Measurements from ENCODE around the gene ANKRD28. TPM values are rescaled to one million over a fixed set of nuclear protein-coding genes. Genes with fewer than 3 reads are reported as not detected.
"Not testable (repeated sequence)": the region's sequence is repeated elsewhere in the genome, so short reads cannot be mapped to it uniquely, and the experiment has no call there.

ANKRD28 gene
- 10 to 100 TPM; 30.8 to 37.2 (median 32.2) TPM for total RNA-seq

GRCh38 chr3:15797642-15798303 lies at the start of gene ANKRD28:
Gene ANKRD28, minus strand, starts transcription at chr3:15797979. Its CDS starts 1,458 bp downstream, at chr3:15796521.
- H3K4me1 Mint-ChIP-seq (ENCODE audit: low read depth) = peaks cover 78% of the 10 kb centered on the region
- no peaks in the 10 kb centered on the region for H3K27me3 Mint-ChIP-seq (ENCODE audit: low read depth)
- ATAC-seq (peak; percentile 73 to 74), DNase-seq (no peak)
- H3K4me3 Mint-ChIP-seq = peak within 1 kb of the TSS; percentile 76
- H3K9me3 Mint-ChIP-seq = peaks cover 2% of the 10 kb centered on the region
- H3K36me3 Mint-ChIP-seq (ENCODE audit: insufficient read depth) = peaks cover 8% of the 10 kb centered on the region

- ATAC-seq = no peak
- peaks cover 21% of the 10 kb centered on the region for H3K36me3 Mint-ChIP-seq (ENCODE audit: insufficient read depth)
- peaks cover 40% of the 10 kb centered on the region for H3K4me1 Mint-ChIP-seq (ENCODE audit: low read depth)
Observed at GRCh38 chr3:15847239-15847638, 49.5 kb upstream of the ANKRD28 start.

GRCh38 chr3:15846606-15847005 lies 48.8 kb upstream of the ANKRD28 start:
- Mint-ChIP-seq H3K9me3 (peaks cover 5% of the 10 kb centered on the region), H3K4me1 (ENCODE audit: low read depth) (peaks cover 40% of the 10 kb centered on the region), H3K36me3 (ENCODE audit: insufficient read depth) (peaks cover 19% of the 10 kb centered on the region), H3K4me3 (no peak overlapping the region), H3K27me3 (ENCODE audit: low read depth) (no peaks in the 10 kb centered on the region)
- DNase-seq = no peak
- no peak for ATAC-seq

More at GRCh38 chr3:15847239-15847638, 49.5 kb upstream of the ANKRD28 start:
- DNase-seq = no peak
- no peak overlapping the region for H3K4me3 Mint-ChIP-seq
- peaks cover 4% of the 10 kb centered on the region for H3K9me3 Mint-ChIP-seq
- H3K27me3 Mint-ChIP-seq (ENCODE audit: low read depth) = no peaks in the 10 kb centered on the region

GRCh38 chr3:15845475-15845874 lies 47.7 kb upstream of the ANKRD28 start:
- DNase-seq (no peak), ATAC-seq (peak; percentile 90)
- Mint-ChIP-seq H3K36me3 (ENCODE audit: insufficient read depth) (peaks cover 26% of the 10 kb centered on the region), H3K4me1 (ENCODE audit: low read depth) (peaks cover 41% of the 10 kb centered on the region), H3K9me3 (peaks cover 13% of the 10 kb centered on the region), H3K27me3 (ENCODE audit: low read depth) (no peaks in the 10 kb centered on the region), H3K4me3 (no peak overlapping the region)

- Mint-ChIP-seq H3K4me1 (ENCODE audit: low read depth) (peaks cover 42% of the 10 kb centered on the region), H3K4me3 (no peak overlapping the region), H3K27me3 (ENCODE audit: low read depth) (no peaks in the 10 kb centered on the region), H3K36me3 (ENCODE audit: insufficient read depth) (peaks cover 30% of the 10 kb centered on the region), H3K9me3 (peaks cover 19% of the 10 kb centered on the region)
- peak; percentile 33 to 39 for ATAC-seq
- no peak for DNase-seq
Observed at GRCh38 chr3:15844889-15845288, 47.1 kb upstream of the ANKRD28 start.

- H3K27me3 Mint-ChIP-seq (ENCODE audit: low read depth); H3K4me3 Mint-ChIP-seq; ATAC-seq; DNase-seq: not testable (repeated sequence)
- Mint-ChIP-seq H3K4me1 (ENCODE audit: low read depth) (peaks cover 34% of the 10 kb centered on the region), H3K9me3 (peaks cover 35% of the 10 kb centered on the region), H3K36me3 (ENCODE audit: insufficient read depth) (peaks cover 39% of the 10 kb centered on the region)
Observed at GRCh38 chr3:15841091-15841973, 43.6 kb upstream of the ANKRD28 start.

GRCh38 chr3:15839568-15839967 lies 41.8 kb upstream of the ANKRD28 start:
- Mint-ChIP-seq H3K4me3 (no peak overlapping the region), H3K36me3 (ENCODE audit: insufficient read depth) (peaks cover 32% of the 10 kb centered on the region), H3K9me3 (peaks cover 35% of the 10 kb centered on the region), H3K4me1 (ENCODE audit: low read depth) (peaks cover 18% of the 10 kb centered on the region), H3K27me3 (ENCODE audit: low read depth) (no peaks in the 10 kb centered on the region)
- DNase-seq = no peak
- ATAC-seq = no peak

- Mint-ChIP-seq H3K27me3 (ENCODE audit: low read depth) (no peaks in the 10 kb centered on the region), H3K4me1 (ENCODE audit: low read depth) (peaks cover 14% of the 10 kb centered on the region), H3K4me3 (no peak overlapping the region), H3K9me3 (no peaks in the 10 kb centered on the region), H3K36me3 (ENCODE audit: insufficient read depth) (peaks cover 1% of the 10 kb centered on the region)
- ATAC-seq (no peak), DNase-seq (no peak)
Observed at GRCh38 chr3:15831927-15832326, 34.1 kb upstream of the ANKRD28 start.

- H3K27me3 Mint-ChIP-seq (ENCODE audit: low read depth) = no peaks in the 10 kb centered on the region
- DNase-seq (no peak), ATAC-seq (no peak)
- H3K4me1 Mint-ChIP-seq (ENCODE audit: low read depth) = peaks cover 40% of the 10 kb centered on the region
- H3K9me3 Mint-ChIP-seq = no peaks in the 10 kb centered on the region
- H3K36me3 Mint-ChIP-seq (ENCODE audit: insufficient read depth) = peaks cover 2% of the 10 kb centered on the region
- H3K4me3 Mint-ChIP-seq = no peak overlapping the region
Observed at GRCh38 chr3:15825016-15825415, 27.2 kb upstream of the ANKRD28 start.

- no peak overlapping the region for H3K4me3 Mint-ChIP-seq
- H3K27me3 Mint-ChIP-seq (ENCODE audit: low read depth) = no peaks in the 10 kb centered on the region
- DNase-seq (no peak), ATAC-seq (no peak)
- no peaks in the 10 kb centered on the region for H3K9me3 Mint-ChIP-seq
- H3K4me1 Mint-ChIP-seq (ENCODE audit: low read depth) = peaks cover 50% of the 10 kb centered on the region
- peaks cover 2% of the 10 kb centered on the region for H3K36me3 Mint-ChIP-seq (ENCODE audit: insufficient read depth)
Observed at GRCh38 chr3:15823092-15823491, 25.3 kb upstream of the ANKRD28 start.

- Mint-ChIP-seq H3K36me3 (ENCODE audit: insufficient read depth) (peaks cover 2% of the 10 kb centered on the region), H3K27me3 (ENCODE audit: low read depth) (no peaks in the 10 kb centered on the region), H3K9me3 (no peaks in the 10 kb centered on the region), H3K4me3 (no peak overlapping the region), H3K4me1 (ENCODE audit: low read depth) (peaks cover 52% of the 10 kb centered on the region)
- DNase-seq = no peak
- ATAC-seq = no peak
Observed at GRCh38 chr3:15822281-15822680, 24.5 kb upstream of the ANKRD28 start.

GRCh38 chr3:15820911-15821310 lies 23.1 kb upstream of the ANKRD28 start:
- ATAC-seq (no peak), DNase-seq (no peak)
- Mint-ChIP-seq H3K36me3 (ENCODE audit: insufficient read depth) (peaks cover 2% of the 10 kb centered on the region), H3K27me3 (ENCODE audit: low read depth) (no peaks in the 10 kb centered on the region), H3K4me3 (no peak overlapping the region), H3K9me3 (no peaks in the 10 kb centered on the region), H3K4me1 (ENCODE audit: low read depth) (peaks cover 54% of the 10 kb centered on the region)

- ATAC-seq = no peak
- Mint-ChIP-seq H3K27me3 (ENCODE audit: low read depth) (no peaks in the 10 kb centered on the region), H3K36me3 (ENCODE audit: insufficient read depth) (peaks cover 2% of the 10 kb centered on the region), H3K4me1 (ENCODE audit: low read depth) (peaks cover 54% of the 10 kb centered on the region), H3K9me3 (no peaks in the 10 kb centered on the region), H3K4me3 (no peak overlapping the region)
- DNase-seq = no peak
Observed at GRCh38 chr3:15819576-15819975, 21.8 kb upstream of the ANKRD28 start.

GRCh38 chr3:15819043-15819442 lies 21.3 kb upstream of the ANKRD28 start:
- Mint-ChIP-seq H3K9me3 (no peaks in the 10 kb centered on the region), H3K36me3 (ENCODE audit: insufficient read depth) (peaks cover 2% of the 10 kb centered on the region), H3K4me3 (no peak overlapping the region), H3K27me3 (ENCODE audit: low read depth) (no peaks in the 10 kb centered on the region), H3K4me1 (ENCODE audit: low read depth) (peaks cover 52% of the 10 kb centered on the region)
- ATAC-seq (no peak), DNase-seq (no peak)

- H3K9me3 Mint-ChIP-seq = no peaks in the 10 kb centered on the region
- no peaks in the 10 kb centered on the region for H3K27me3 Mint-ChIP-seq (ENCODE audit: low read depth)
- ATAC-seq = peak in 1 of 2 donors; percentile 46
- peaks cover 37% of the 10 kb centered on the region for H3K4me1 Mint-ChIP-seq (ENCODE audit: low read depth)
- no peak for DNase-seq
- H3K36me3 Mint-ChIP-seq (ENCODE audit: insufficient read depth) = no peaks in the 10 kb centered on the region
- no peak overlapping the region for H3K4me3 Mint-ChIP-seq
Observed at GRCh38 chr3:15815696-15816095, 17.9 kb upstream of the ANKRD28 start.

Data from activated T-cell treated with anti-CD3 and anti-CD28 coated beads, Interleukin-2, amount 50 U/mL, for 4 hours (primary cell).